ENCODE data around the gene BDKRB2. TPM values are rescaled to one million over a fixed set of nuclear protein-coding genes. Genes with fewer than 3 reads are reported as not detected.

BDKRB2 gene
- total RNA-seq, 1 donor from 2014 or later = 10.1 TPM

DNA sequence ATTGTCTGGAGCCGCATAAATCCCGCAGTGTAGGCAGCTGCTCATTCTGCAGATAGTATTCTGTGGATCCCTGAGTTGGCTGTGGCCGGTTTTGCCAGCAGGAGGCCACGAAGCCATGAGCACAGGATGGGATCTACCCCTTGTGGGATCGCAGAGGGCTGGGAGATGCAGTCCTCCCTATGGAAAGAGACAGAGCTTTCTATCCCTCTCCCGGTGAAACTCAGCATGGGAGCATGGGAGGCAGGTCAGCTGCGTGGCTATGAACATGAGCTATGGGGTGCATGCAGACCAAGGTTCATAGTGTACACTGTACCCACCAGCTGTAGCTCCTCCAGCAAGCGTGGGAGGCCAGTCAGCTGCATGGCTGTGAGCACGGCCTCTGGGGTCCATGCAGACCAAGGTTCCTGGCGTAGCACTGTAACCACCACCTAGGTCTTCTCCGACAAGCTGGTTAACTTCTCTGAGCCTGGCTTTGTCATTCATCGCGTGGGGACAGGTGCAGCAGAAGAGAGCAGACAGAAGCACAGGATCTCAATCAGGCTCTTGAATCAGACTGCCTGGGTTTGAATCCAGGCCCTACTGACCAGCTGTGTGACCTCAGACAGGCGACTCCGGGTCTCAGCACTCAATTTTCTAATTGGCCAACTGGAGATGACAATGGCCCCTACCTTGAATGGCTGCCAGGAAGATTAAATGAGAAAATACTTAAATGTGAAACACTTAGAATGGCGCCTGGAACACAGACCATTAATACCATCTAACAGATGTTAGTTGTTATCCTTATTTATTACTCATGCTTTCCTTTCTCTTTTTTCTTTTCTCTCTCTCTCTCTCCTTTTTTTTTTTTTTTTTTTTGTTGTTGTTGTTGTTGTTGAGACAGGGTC is 57.4 kb downstream of the BDKRB2 start:
- Mint-ChIP-seq H3K9me3 (peaks cover 11% of the 10 kb centered on the region), H3K4me1 (peaks cover 44% of the 10 kb centered on the region), H3K4me3 (no peak overlapping the region), H3K27ac (no peak overlapping the region), H3K27me3 (ENCODE audit: low read depth) (no peaks in the 10 kb centered on the region), H3K36me3 (peaks cover 29% of the 10 kb centered on the region)
- no peak for DNase-seq (ENCODE audit: low spot score in 2 of 2, unreplicated experiment in 2 of 2)
- TF ChIP-seq, protein P1, sequence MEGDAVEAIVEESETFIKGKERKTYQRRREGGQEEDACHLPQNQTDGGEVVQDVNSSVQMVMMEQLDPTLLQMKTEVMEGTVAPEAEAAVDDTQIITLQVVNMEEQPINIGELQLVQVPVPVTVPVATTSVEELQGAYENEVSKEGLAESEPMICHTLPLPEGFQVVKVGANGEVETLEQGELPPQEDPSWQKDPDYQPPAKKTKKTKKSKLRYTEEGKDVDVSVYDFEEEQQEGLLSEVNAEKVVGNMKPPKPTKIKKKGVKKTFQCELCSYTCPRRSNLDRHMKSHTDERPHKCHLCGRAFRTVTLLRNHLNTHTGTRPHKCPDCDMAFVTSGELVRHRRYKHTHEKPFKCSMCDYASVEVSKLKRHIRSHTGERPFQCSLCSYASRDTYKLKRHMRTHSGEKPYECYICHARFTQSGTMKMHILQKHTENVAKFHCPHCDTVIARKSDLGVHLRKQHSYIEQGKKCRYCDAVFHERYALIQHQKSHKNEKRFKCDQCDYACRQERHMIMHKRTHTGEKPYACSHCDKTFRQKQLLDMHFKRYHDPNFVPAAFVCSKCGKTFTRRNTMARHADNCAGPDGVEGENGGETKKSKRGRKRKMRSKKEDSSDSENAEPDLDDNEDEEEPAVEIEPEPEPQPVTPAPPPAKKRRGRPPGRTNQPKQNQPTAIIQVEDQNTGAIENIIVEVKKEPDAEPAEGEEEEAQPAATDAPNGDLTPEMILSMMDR (IDR thresholded peaks at IDR 0.05; ENCODE audit: unreplicated experiment) = no peak

GRCh38 chr14:96263347-96264199 is 58.9 kb downstream of the BDKRB2 start:
- H3K9me3 Mint-ChIP-seq = peaks cover 11% of the 10 kb centered on the region
- TF ChIP-seq, protein P1 (IDR thresholded peaks at IDR 0.05; ENCODE audit: unreplicated experiment) = no peak
- H3K27me3 Mint-ChIP-seq (ENCODE audit: low read depth) = no peaks in the 10 kb centered on the region
- H3K27ac Mint-ChIP-seq = peak overlapping the region; percentile 99
- peaks cover 54% of the 10 kb centered on the region for H3K4me1 Mint-ChIP-seq
- no peak for DNase-seq (ENCODE audit: low spot score in 2 of 2, unreplicated experiment in 2 of 2)
- H3K36me3 Mint-ChIP-seq = peaks cover 29% of the 10 kb centered on the region
- no peak overlapping the region for H3K4me3 Mint-ChIP-seq

DNA sequence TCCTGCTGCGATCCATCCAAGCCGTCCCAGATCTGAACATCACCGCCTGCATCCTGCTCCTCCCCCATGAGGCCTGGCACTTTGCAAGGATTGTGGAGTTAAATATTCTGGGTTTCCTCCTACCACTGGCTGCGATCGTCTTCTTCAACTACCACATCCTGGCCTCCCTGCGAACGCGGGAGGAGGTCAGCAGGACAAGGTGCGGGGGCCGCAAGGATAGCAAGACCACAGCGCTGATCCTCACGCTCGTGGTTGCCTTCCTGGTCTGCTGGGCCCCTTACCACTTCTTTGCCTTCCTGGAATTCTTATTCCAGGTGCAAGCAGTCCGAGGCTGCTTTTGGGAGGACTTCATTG is 59.5 kb downstream of the BDKRB2 start:
- H3K4me1 Mint-ChIP-seq = peaks cover 60% of the 10 kb centered on the region
- H3K4me3 Mint-ChIP-seq = no peak overlapping the region
- DNase-seq (ENCODE audit: low spot score in 2 of 2, unreplicated experiment in 2 of 2) = no peak
- peaks cover 29% of the 10 kb centered on the region for H3K36me3 Mint-ChIP-seq
- TF ChIP-seq, protein P1 (IDR thresholded peaks at IDR 0.05; ENCODE audit: unreplicated experiment) = no peak
- H3K27me3 Mint-ChIP-seq (ENCODE audit: low read depth) = no peaks in the 10 kb centered on the region
- H3K9me3 Mint-ChIP-seq = peaks cover 11% of the 10 kb centered on the region
- H3K27ac Mint-ChIP-seq = peak overlapping the region; percentile 99

GRCh38 chr14:96264853-96265252 is 60.2 kb downstream of the BDKRB2 start:
- no peaks in the 10 kb centered on the region for H3K27me3 Mint-ChIP-seq (ENCODE audit: low read depth)
- H3K27ac Mint-ChIP-seq = peak overlapping the region; percentile 99
- TF ChIP-seq, protein P1 (IDR thresholded peaks at IDR 0.05; ENCODE audit: unreplicated experiment) = no peak
- peaks cover 66% of the 10 kb centered on the region for H3K4me1 Mint-ChIP-seq
- H3K9me3 Mint-ChIP-seq = peaks cover 11% of the 10 kb centered on the region
- no peak overlapping the region for H3K4me3 Mint-ChIP-seq
- no peak for DNase-seq (ENCODE audit: low spot score in 2 of 2, unreplicated experiment in 2 of 2)
- peaks cover 24% of the 10 kb centered on the region for H3K36me3 Mint-ChIP-seq

DNA sequence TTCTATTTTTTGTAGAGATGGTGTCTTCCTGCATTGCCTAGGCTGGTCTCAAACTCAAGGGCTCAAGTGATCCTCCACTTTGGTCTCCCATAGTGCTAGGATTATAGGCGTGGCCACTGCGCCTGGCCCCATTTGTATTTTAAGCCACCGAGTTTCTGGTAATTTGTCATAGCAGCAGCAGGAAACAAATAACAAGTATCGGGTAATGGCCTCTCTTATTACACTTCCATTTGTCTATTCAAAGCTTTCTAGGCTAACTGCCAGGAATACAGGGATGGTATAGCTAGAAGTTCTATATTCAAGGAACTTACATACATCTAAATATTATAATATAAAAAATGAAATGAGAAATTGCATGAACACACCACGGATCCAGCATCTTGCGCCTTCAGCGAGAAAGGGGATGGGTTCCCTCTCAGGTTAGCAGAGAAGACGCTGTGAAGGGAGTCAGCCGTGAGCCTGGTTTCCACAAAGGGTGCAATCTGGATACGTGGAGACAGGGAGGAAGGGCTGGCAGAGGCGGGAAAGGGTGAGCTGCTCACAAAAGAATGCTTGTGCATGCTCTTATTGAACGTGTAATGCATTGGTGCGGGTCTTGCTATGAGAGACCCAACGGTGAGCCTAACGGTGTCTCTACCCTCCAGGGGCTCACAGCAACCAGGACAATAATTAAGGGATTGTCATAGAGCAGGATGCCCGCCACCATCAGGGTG is 60.9 kb downstream of the BDKRB2 start:
- TF ChIP-seq, protein P1 (IDR thresholded peaks at IDR 0.05; ENCODE audit: unreplicated experiment) = no peak
- Mint-ChIP-seq H3K4me1 (peaks cover 67% of the 10 kb centered on the region), H3K27me3 (ENCODE audit: low read depth) (no peaks in the 10 kb centered on the region), H3K9me3 (peaks cover 9% of the 10 kb centered on the region), H3K4me3 (peak overlapping the region; percentile 10), H3K27ac (peak overlapping the region; percentile 99), H3K36me3 (peaks cover 20% of the 10 kb centered on the region)
- no peak for DNase-seq (ENCODE audit: low spot score in 2 of 2, unreplicated experiment in 2 of 2)
